Loucy (cell line): ENCODE results near the gene ADGRL3.
"Not testable (repeated sequence)": the region's sequence is repeated elsewhere in the genome, so short reads cannot be mapped to it uniquely, and the experiment has no call there.

Source experiments
- H2AFZ ChIP-seq: fragments of 200-600 bp; sonication (generic); 2 replicates; pipeline ENCODE4 v1.6.0; 2016; ENCODE audit warnings: antibody characterized with exemption, mild to moderate bottlenecking, low read length, moderate library complexity
- H3F3A ChIP-seq: fragments of 200-600 bp; 2 replicates; pipeline ENCODE4 v1.6.0; 2016; ENCODE audit warnings: antibody characterized with exemption, low read depth, mild to moderate bottlenecking
- H3K27me3 ChIP-seq: fragments of 200-600 bp; sonication (generic); 2 replicates; pipeline ENCODE4 v1.6.1; 2014; ENCODE audit warnings: low read length, mild to moderate bottlenecking; ENCODE audit not compliant: insufficient read depth, poor library complexity, severe bottlenecking
- H3K36me3 ChIP-seq: fragments of 200-600 bp; sonication (generic); 2 replicates; pipeline ENCODE4 v1.6.1; 2016; ENCODE audit warnings: low read length; ENCODE audit not compliant: insufficient read depth
- H3K4me1 ChIP-seq: fragments of 200-600 bp; sonication (generic); 2 replicates; pipeline ENCODE4 v1.5.1; 2014; ENCODE audit warnings: low read length, mild to moderate bottlenecking; ENCODE audit not compliant: insufficient read depth, poor library complexity, severe bottlenecking
- H3K4me2 ChIP-seq: fragments of 200-600 bp; sonication (generic); 2 replicates; pipeline ENCODE4 v1.6.0; 2014; ENCODE audit warnings: antibody characterized with exemption, low read length, low read depth, mild to moderate bottlenecking; ENCODE audit not compliant: poor library complexity, severe bottlenecking
- H3K4me3 ChIP-seq: fragments of 200-600 bp; sonication (generic); 2 replicates; pipeline ENCODE4 v1.5.1; 2014; ENCODE audit warnings: low read length, mild to moderate bottlenecking, mixed read lengths; ENCODE audit not compliant: poor library complexity, severe bottlenecking
- H3K79me2 ChIP-seq: fragments of 200-600 bp; sonication (generic); 2 replicates; pipeline ENCODE4 v1.6.1; 2014; ENCODE audit warnings: low read length; ENCODE audit not compliant: insufficient read depth
- H3K9ac ChIP-seq: fragments of 200-600 bp; sonication (generic); 2 replicates; pipeline ENCODE4 v1.6.0; 2014; ENCODE audit warnings: mild to moderate bottlenecking, low read depth, low read length, moderate library complexity; ENCODE audit not compliant: poor library complexity, severe bottlenecking
- H3K9me2 ChIP-seq: fragments of 200-600 bp; sonication (generic); replicated peaks from 2 replicates; pipeline ENCODE4 v1.6.1; 2016; ENCODE audit warnings: low read depth, low read length, mixed read lengths
- H3K9me3 ChIP-seq: fragments of 200-600 bp; sonication (generic); 2 replicates; pipeline ENCODE4 v1.6.1; 2014; ENCODE audit warnings: mild to moderate bottlenecking, antibody characterized with exemption, low read length, low read depth; ENCODE audit not compliant: insufficient read depth
- H4K20me1 ChIP-seq: fragments of 200-600 bp; sonication (generic); 2 replicates; pipeline ENCODE4 v1.6.0; 2014; ENCODE audit warnings: antibody characterized with exemption, low read length, mild to moderate bottlenecking; ENCODE audit not compliant: insufficient read depth, poor library complexity, severe bottlenecking
- EZH2phosphoT487 ChIP-seq: fragments of 200-600 bp; IDR thresholded peaks from 2 replicates; pipeline ENCODE4 v1.6.1; 2018; ENCODE audit warnings: antibody characterized with exemption, mild to moderate bottlenecking, moderate library complexity, borderline replicate concordance
- TF ChIP-seq, protein P1 (sequence below): fragments of 200-600 bp; sonication (generic); conservative IDR thresholded peaks from 2 replicates; pipeline ENCODE4 v1.5.1; 2014; ENCODE audit warnings: mild to moderate bottlenecking, antibody characterized with exemption, low read length

The ADGRL3 gene

DNA sequence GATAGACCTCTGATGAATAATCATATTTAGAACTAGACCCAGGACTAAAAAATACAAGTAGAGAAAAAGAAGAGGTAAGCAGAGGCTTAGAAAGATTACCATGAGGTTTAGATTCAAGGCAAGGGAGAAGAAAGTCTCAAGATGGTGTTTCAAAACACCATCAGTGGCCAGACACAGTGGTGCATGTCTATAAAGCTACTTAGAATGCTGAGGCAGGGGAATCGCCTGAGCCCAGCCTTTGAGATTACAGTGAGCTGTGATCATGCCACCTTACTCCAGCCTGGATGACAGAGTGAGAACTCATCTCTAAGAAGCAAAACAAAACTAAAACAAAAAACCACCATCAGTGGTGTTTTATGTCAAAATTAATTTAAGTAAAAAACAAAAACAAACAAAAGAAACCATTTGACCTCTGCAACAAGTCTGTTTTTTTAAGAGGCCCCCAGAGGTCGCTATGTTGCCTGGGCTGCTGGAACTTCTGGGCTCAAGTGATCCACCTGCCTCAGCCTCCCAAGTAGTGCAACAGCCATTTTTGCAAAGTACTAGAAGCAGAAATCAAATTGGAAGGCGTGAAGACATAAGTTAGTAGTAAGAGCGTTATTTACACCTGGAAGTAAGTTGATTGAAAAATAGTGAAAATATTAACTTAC is 784.3 kb downstream of the ADGRL3 start:
- Histone ChIP-seq H3K9me2 (no peaks in the 10 kb centered on the region), H2AFZ (peak overlapping the region; percentile 48; the same call in 1 of the 2 replicates)
- TF ChIP-seq, protein P1, sequence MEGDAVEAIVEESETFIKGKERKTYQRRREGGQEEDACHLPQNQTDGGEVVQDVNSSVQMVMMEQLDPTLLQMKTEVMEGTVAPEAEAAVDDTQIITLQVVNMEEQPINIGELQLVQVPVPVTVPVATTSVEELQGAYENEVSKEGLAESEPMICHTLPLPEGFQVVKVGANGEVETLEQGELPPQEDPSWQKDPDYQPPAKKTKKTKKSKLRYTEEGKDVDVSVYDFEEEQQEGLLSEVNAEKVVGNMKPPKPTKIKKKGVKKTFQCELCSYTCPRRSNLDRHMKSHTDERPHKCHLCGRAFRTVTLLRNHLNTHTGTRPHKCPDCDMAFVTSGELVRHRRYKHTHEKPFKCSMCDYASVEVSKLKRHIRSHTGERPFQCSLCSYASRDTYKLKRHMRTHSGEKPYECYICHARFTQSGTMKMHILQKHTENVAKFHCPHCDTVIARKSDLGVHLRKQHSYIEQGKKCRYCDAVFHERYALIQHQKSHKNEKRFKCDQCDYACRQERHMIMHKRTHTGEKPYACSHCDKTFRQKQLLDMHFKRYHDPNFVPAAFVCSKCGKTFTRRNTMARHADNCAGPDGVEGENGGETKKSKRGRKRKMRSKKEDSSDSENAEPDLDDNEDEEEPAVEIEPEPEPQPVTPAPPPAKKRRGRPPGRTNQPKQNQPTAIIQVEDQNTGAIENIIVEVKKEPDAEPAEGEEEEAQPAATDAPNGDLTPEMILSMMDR = peak; percentile 51
- no peak for TF ChIP-seq EZH2phosphoT487

DNA sequence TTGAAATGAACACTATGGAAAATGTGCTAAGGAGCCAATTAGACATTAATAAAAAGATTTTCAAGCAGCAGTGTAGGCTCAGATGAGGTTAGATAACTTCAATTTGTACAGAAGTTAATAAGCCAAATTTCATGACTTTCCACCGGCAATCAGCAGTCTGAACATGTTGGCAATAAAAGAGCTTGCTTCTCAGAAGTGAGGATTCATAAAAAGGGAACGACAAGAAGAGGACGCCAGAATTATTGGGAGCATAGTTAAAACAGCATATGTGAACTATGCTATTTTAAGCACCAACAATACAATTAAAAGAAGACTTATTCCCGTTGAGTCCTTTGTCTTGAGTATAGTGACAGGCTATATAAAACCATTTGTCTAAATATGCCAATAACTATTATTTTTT is 785.3 kb downstream of the ADGRL3 start:
- no peaks in the 10 kb centered on the region for H3K79me2 ChIP-seq
- no peaks in the 10 kb centered on the region for H3K27me3 ChIP-seq
- H3K4me3 ChIP-seq = no peak overlapping the region
- H3K4me1 ChIP-seq = no peaks in the 10 kb centered on the region
- TF ChIP-seq, protein P1 = no peak
- no peak for TF ChIP-seq EZH2phosphoT487
- H4K20me1 ChIP-seq = no peaks in the 10 kb centered on the region
- H3K36me3 ChIP-seq = no peaks in the 10 kb centered on the region
- H2AFZ ChIP-seq = no peak overlapping the region
- no peaks in the 10 kb centered on the region for H3K9me2 ChIP-seq
- H3K9ac ChIP-seq = no peak overlapping the region
- no peaks in the 10 kb centered on the region for H3K9me3 ChIP-seq
- H3F3A ChIP-seq = no peaks in the 10 kb centered on the region
- no peak overlapping the region for H3K4me2 ChIP-seq

More for the DNA sequence above, 784.3 kb downstream of the ADGRL3 start:
- Histone ChIP-seq H3K9me3 (no peaks in the 10 kb centered on the region), H4K20me1 (no peaks in the 10 kb centered on the region), H3K4me1 (no peaks in the 10 kb centered on the region), H3K4me3 (no peak overlapping the region), H3K36me3 (no peaks in the 10 kb centered on the region), H3F3A (no peaks in the 10 kb centered on the region), H3K4me2 (no peak overlapping the region), H3K9ac (no peak overlapping the region), H3K79me2 (no peaks in the 10 kb centered on the region), H3K27me3 (no peaks in the 10 kb centered on the region)

DNA sequence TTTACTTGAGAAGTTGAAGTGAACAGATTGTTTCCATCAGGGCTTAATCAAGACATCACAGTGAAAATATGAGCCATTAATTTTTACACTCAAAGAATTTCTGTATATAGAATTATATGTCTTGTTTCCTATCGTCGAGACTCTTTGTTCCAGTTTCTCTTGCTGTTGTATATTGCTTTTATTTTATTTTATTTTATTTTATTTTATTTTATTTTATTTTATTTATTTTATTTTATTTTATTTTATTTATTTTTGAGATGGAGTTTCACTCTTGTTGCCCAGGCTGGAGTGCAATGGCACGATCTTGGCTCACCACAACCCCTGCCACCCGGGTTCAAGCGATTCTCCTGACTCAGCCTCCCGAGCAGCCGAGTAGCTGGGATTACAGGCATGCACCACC is 786.8 kb downstream of the ADGRL3 start:
- not testable (repeated sequence) for H3K9me2 ChIP-seq, H3K4me2 ChIP-seq, H3K9ac ChIP-seq, H2AFZ ChIP-seq, H3K36me3 ChIP-seq, H3K4me3 ChIP-seq, H4K20me1 ChIP-seq, H3K4me1 ChIP-seq, H3F3A ChIP-seq, H3K27me3 ChIP-seq, H3K79me2 ChIP-seq, H3K9me3 ChIP-seq

DNA sequence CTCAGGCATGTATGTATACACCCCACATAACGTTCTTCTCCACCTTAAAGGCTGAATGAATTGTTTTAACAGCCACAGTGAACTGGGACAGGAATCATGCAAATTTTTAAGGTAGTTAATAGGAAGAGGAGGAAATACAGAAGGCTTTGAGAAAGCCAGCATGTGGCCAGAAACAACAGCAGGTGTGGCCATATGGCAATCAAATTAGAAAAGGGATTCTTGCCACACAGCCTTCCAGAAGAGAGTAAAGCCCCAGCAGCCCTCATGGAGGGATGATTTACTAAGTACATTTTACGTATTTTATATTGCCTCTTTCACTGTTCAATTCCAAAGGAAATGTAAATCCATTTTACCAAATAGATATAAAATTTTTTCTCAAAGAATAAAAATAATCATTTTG is 792.2 kb downstream of the ADGRL3 start:
- no peak overlapping the region for H3K4me3 ChIP-seq
- H3K27me3 ChIP-seq = no peaks in the 10 kb centered on the region
- TF ChIP-seq, protein P1 = no peak
- TF ChIP-seq EZH2phosphoT487 = no peak

More for the DNA sequence above, 792.2 kb downstream of the ADGRL3 start:
- Histone ChIP-seq H3K9me2 (no peaks in the 10 kb centered on the region), H3K9me3 (no peaks in the 10 kb centered on the region), H3K4me2 (no peak overlapping the region), H2AFZ (no peak overlapping the region), H3K36me3 (no peaks in the 10 kb centered on the region), H4K20me1 (no peaks in the 10 kb centered on the region), H3K79me2 (no peaks in the 10 kb centered on the region), H3F3A (no peaks in the 10 kb centered on the region), H3K4me1 (no peaks in the 10 kb centered on the region), H3K9ac (no peak overlapping the region)
